ENCODE measurements around the gene WDR3.

DNA sequence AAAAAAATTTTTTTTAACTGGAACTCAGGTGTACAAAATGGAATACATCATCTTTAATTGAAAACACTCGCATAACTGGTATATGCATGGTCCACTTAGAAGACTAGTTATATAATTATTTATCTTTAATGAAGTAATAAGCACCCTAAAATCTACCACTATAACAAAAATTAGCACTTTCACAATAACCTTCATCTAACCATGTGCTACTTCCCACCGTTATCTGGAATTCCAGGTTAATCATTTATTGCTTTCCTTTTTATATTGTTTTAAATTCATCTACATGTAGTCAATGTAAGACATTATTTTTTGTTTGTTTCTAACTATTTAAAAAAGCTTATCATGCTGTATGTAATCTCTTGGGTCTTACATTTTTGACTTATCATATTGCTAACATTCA is 39.1 kb upstream of the WDR3 start:
- TF ChIP-seq CTCF (IDR thresholded peaks at IDR 0.05; ENCODE audit: poor library complexity, severe bottlenecking) (no peak), EZH2 (IDR thresholded peaks at IDR 0.05; ENCODE audit: borderline replicate concordance, insufficient read depth, low read length, poor library complexity, severe bottlenecking) (no peak), POLR2AphosphoS5 (IDR thresholded peaks at IDR 0.05) (no peak), SMC3 (conservative IDR thresholded peaks at IDR 0.05; ENCODE audit: poor library complexity) (no peak), EP300 (conservative IDR thresholded peaks at IDR 0.05; ENCODE audit: poor library complexity, severe bottlenecking) (no peak)

Measured in neural cell (in vitro differentiated cells).